Measurements from ENCODE around the gene TSPAN32.
"Not testable (repeated sequence)": the region's sequence is repeated elsewhere in the genome, so short reads cannot be mapped to it uniquely, and the experiment has no call there.

The TSPAN32 gene

GRCh38 chr11:2352420-2352819 is 50.6 kb downstream of the TSPAN32 start:
- TF ChIP-seq, protein P1, sequence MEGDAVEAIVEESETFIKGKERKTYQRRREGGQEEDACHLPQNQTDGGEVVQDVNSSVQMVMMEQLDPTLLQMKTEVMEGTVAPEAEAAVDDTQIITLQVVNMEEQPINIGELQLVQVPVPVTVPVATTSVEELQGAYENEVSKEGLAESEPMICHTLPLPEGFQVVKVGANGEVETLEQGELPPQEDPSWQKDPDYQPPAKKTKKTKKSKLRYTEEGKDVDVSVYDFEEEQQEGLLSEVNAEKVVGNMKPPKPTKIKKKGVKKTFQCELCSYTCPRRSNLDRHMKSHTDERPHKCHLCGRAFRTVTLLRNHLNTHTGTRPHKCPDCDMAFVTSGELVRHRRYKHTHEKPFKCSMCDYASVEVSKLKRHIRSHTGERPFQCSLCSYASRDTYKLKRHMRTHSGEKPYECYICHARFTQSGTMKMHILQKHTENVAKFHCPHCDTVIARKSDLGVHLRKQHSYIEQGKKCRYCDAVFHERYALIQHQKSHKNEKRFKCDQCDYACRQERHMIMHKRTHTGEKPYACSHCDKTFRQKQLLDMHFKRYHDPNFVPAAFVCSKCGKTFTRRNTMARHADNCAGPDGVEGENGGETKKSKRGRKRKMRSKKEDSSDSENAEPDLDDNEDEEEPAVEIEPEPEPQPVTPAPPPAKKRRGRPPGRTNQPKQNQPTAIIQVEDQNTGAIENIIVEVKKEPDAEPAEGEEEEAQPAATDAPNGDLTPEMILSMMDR (IDR thresholded peaks at IDR 0.05; ENCODE audit: unreplicated experiment in 3 of 3): no peak
- no peaks in the 10 kb centered on the region for H3K36me3 Mint-ChIP-seq (ENCODE audit: low read depth)
- peaks cover 10% of the 10 kb centered on the region for H3K27me3 Mint-ChIP-seq (ENCODE audit: low read depth)
- no peaks in the 10 kb centered on the region for H3K4me1 Mint-ChIP-seq
- peaks cover 22% of the 10 kb centered on the region for H3K9me3 Mint-ChIP-seq
- no peak overlapping the region for H3K27ac Mint-ChIP-seq
- no peak overlapping the region for H3K4me3 Mint-ChIP-seq

GRCh38 chr11:2355000-2355644 is 53.3 kb downstream of the TSPAN32 start:
- Mint-ChIP-seq H3K36me3 (ENCODE audit: low read depth) (no peaks in the 10 kb centered on the region), H3K27me3 (ENCODE audit: low read depth) (peaks cover 10% of the 10 kb centered on the region), H3K9me3 (peaks cover 11% of the 10 kb centered on the region), H3K27ac (no peak overlapping the region), H3K4me3 (no peak overlapping the region), H3K4me1 (no peaks in the 10 kb centered on the region)
- TF ChIP-seq, protein P1 (IDR thresholded peaks at IDR 0.05; ENCODE audit: unreplicated experiment in 3 of 3): no peak

DNA sequence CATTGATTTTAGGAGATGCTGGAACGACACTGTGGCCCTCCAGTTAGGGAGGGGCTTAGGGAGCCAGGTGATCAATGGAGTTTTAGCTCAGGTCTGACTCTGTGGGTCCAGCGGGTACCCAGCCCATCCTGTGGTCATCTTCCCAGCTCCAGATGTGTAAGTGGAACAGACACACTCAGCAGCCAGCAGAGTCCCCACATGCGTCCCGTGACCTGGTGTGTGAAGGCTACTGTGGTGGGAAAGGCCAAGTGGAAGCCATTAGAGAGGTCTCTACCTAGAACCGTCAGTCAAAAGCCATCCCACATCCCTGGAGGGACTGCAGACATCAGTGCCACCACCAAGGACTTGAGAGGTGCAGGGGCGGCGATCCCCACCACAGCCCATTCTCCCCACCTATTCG is 55.4 kb downstream of the TSPAN32 start:
- Mint-ChIP-seq H3K36me3 (ENCODE audit: low read depth) (no peaks in the 10 kb centered on the region), H3K27me3 (ENCODE audit: low read depth) (peaks cover 13% of the 10 kb centered on the region), H3K9me3 (peaks cover 9% of the 10 kb centered on the region), H3K4me3 (no peak overlapping the region), H3K27ac (no peak overlapping the region), H3K4me1 (no peaks in the 10 kb centered on the region)
- TF ChIP-seq, protein P1 (IDR thresholded peaks at IDR 0.05; ENCODE audit: unreplicated experiment in 3 of 3): no peak

DNA sequence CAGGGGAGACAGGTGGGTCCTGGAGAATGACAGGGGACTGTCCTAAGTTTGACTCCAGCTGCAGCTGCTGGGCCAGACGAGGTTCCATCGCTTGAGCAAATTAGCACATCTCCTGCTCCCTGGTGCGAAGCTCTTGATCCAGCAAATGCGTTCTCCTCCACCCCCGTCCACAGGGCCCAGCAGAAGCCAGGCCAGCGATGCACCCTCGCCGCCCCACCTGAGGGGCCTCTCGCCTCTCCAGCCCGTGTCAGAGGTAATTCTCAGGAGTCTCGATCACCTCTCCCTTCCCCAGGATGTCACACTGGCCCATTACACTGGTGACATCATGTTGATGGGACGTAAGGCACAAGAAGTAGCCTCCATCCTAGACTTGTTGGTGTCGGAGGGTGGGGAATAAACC is 55.8 kb downstream of the TSPAN32 start:
- not testable (repeated sequence) for H3K36me3 Mint-ChIP-seq (ENCODE audit: low read depth); H3K27ac Mint-ChIP-seq

DNA sequence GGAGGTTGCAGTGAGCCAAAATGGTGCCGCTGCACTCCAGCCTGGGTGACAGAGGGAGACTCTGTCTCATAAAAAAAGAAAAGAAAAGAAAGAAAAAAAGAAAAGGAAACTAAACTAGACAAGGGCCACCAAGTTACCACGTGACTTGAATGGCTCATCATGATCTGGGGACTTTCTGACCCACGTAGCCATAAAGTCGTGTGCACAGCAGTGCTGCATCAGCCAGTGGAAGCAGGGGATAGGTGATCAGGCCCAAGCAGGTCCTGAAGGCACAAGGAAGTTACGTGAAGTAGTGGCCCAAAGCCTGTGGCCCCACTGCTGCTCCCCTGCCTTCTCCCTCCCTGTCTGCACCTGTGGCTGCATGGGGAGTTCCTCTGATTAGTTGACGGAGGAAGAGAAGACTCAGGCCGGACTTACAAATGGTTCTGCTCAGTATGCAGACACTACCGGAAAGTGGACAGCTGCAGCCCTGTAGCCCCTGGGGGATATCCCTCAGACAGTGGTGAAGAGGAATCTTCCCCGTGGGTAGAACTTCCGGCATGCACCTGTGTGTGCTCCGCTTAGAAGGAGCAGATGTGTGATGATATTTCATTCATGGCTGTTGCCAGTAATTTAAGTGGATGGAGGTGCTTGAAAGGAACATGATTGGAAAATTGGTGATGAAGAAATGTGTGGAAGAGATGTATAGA is 57.1 kb downstream of the TSPAN32 start:
- TF ChIP-seq, protein P1 (IDR thresholded peaks at IDR 0.05; ENCODE audit: unreplicated experiment in 3 of 3): no peak
- no peak overlapping the region for H3K4me3 Mint-ChIP-seq
- H3K36me3 Mint-ChIP-seq (ENCODE audit: low read depth): no peaks in the 10 kb centered on the region
- H3K9me3 Mint-ChIP-seq: peaks cover 3% of the 10 kb centered on the region
- no peaks in the 10 kb centered on the region for H3K4me1 Mint-ChIP-seq
- no peak overlapping the region for H3K27ac Mint-ChIP-seq
- peaks cover 16% of the 10 kb centered on the region for H3K27me3 Mint-ChIP-seq (ENCODE audit: low read depth)

More for the DNA sequence above, 55.8 kb downstream of the TSPAN32 start:
- peaks cover 13% of the 10 kb centered on the region for H3K27me3 Mint-ChIP-seq (ENCODE audit: low read depth)
- H3K4me3 Mint-ChIP-seq, H3K9me3 Mint-ChIP-seq, H3K4me1 Mint-ChIP-seq: not testable (repeated sequence)

- Mint-ChIP-seq H3K27me3 (ENCODE audit: low read depth) (peaks cover 13% of the 10 kb centered on the region), H3K36me3 (ENCODE audit: low read depth) (no peaks in the 10 kb centered on the region), H3K4me1 (no peaks in the 10 kb centered on the region), H3K27ac (no peak overlapping the region), H3K9me3 (peaks cover 3% of the 10 kb centered on the region), H3K4me3 (no peak overlapping the region)
- TF ChIP-seq, protein P1 (IDR thresholded peaks at IDR 0.05; ENCODE audit: unreplicated experiment in 3 of 3): no peak
Measured at GRCh38 chr11:2359557-2359956, 57.7 kb downstream of the TSPAN32 start.

Measured in nephron (organoid).